GM10847 (cell line): ENCODE measurements around the gene HMGXB3.

Experiments used
- POLR2A ChIP-seq: IDR thresholded peaks from 2 replicates; pipeline ENCODE4 v1.6.1; 2011; ENCODE audit not compliant: insufficient read length; ENCODE audit errors: extremely low read depth

The HMGXB3 gene

GRCh38 chr5:150052956-150053712 lies 52.6 kb downstream of the HMGXB3 start:
- no peak for TF ChIP-seq POLR2A

- no peak for TF ChIP-seq POLR2A
Measured at GRCh38 chr5:150053713-150054392, 53.3 kb downstream of the HMGXB3 start.

- no peak for TF ChIP-seq POLR2A
Measured at GRCh38 chr5:150054569-150054968, 54.0 kb downstream of the HMGXB3 start.

- no peak for TF ChIP-seq POLR2A
Measured at GRCh38 chr5:150055326-150056074, 55.0 kb downstream of the HMGXB3 start.

GRCh38 chr5:150056075-150056443 lies 55.5 kb downstream of the HMGXB3 start:
- TF ChIP-seq POLR2A, result no peak

GRCh38 chr5:150057052-150057451 lies 56.5 kb downstream of the HMGXB3 start:
- no peak for TF ChIP-seq POLR2A

- no peak for TF ChIP-seq POLR2A
Measured at GRCh38 chr5:150057511-150057910, 57.0 kb downstream of the HMGXB3 start.

- no peak for TF ChIP-seq POLR2A
Measured at GRCh38 chr5:150057996-150058395, 57.5 kb downstream of the HMGXB3 start.

GRCh38 chr5:150058480-150059126 lies 58.1 kb downstream of the HMGXB3 start:
- no peak for TF ChIP-seq POLR2A

GRCh38 chr5:150059623-150060022 lies 59.1 kb downstream of the HMGXB3 start:
- TF ChIP-seq POLR2A, result no peak

- no peak for TF ChIP-seq POLR2A
Measured at GRCh38 chr5:150060471-150060870, 59.9 kb downstream of the HMGXB3 start.

GRCh38 chr5:150061538-150061995 lies 61.0 kb downstream of the HMGXB3 start:
- no peak for TF ChIP-seq POLR2A

GRCh38 chr5:150062216-150062922 lies 61.8 kb downstream of the HMGXB3 start:
- TF ChIP-seq POLR2A, result no peak

GRCh38 chr5:150063638-150064037 lies 63.1 kb downstream of the HMGXB3 start:
- no peak for TF ChIP-seq POLR2A

- no peak for TF ChIP-seq POLR2A
Measured at GRCh38 chr5:150064681-150065220, 64.2 kb downstream of the HMGXB3 start.

GRCh38 chr5:150065346-150065745 lies 64.8 kb downstream of the HMGXB3 start:
- no peak for TF ChIP-seq POLR2A
